ENCODE results near the gene NOX5. TPM values are rescaled to one million over a fixed set of nuclear protein-coding genes. Genes with fewer than 3 reads are reported as not detected.

NOX5 gene, protein sequence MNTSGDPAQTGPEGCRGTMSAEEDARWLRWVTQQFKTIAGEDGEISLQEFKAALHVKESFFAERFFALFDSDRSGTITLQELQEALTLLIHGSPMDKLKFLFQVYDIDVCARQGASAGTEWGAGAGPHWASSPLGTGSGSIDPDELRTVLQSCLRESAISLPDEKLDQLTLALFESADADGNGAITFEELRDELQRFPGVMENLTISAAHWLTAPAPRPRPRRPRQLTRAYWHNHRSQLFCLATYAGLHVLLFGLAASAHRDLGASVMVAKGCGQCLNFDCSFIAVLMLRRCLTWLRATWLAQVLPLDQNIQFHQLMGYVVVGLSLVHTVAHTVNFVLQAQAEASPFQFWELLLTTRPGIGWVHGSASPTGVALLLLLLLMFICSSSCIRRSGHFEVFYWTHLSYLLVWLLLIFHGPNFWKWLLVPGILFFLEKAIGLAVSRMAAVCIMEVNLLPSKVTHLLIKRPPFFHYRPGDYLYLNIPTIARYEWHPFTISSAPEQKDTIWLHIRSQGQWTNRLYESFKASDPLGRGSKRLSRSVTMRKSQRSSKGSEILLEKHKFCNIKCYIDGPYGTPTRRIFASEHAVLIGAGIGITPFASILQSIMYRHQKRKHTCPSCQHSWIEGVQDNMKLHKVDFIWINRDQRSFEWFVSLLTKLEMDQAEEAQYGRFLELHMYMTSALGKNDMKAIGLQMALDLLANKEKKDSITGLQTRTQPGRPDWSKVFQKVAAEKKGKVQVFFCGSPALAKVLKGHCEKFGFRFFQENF
- total RNA-seq (2016; rRNA removed; fragmentation: Illumina TruSeq; extraction: Trizol) (not detected in 2 replicates), polyA plus RNA-seq (2011; rRNA removed) (not detected in 2 replicates), polyA minus RNA-seq (2011; rRNA and poly(A)+ RNA removed; ENCODE audit: low replicate concordance) (2.3 TPM in 1 of 2 replicates, not detected in the other), Bru-seq, nascent RNA (not detected), BruChase-seq, experiment 1, labeled RNA remaining after a 6-hour chase (not detected), BruChase-seq, experiment 2, labeled RNA remaining after a 2-hour chase (percentile 0 among the genes with signal in this experiment)
- not detected in 2 replicates for total RNA-seq (2016; cell fraction: cytosol; rRNA removed; fragmentation: Illumina TruSeq; extraction: Trizol; ENCODE audit: low read depth)
- total RNA-seq (2016; cell fraction: insoluble cytoplasmic fraction; rRNA removed; fragmentation: Illumina TruSeq; extraction: Trizol): not detected in 2 replicates
- not detected in 2 replicates for total RNA-seq (2016; cell fraction: membrane; rRNA removed; fragmentation: Illumina TruSeq; extraction: Trizol)
- not detected in 2 replicates for total RNA-seq (2016; cell fraction: nucleus; rRNA removed; fragmentation: Illumina TruSeq; extraction: Trizol)
- not detected in 2 replicates for polyA plus RNA-seq (2011; cell fraction: cytosol; rRNA removed)
- not detected in 2 replicates for polyA plus RNA-seq (2011; cell fraction: nucleus; rRNA removed)
- polyA plus RNA-seq (2012): not detected in 2 replicates
- polyA plus RNA-seq (2016; cell fraction: cytosol; fragmentation: Illumina TruSeq; extraction: Trizol; ENCODE audit: low read depth): not detected in 2 replicates
- polyA plus RNA-seq (2016; cell fraction: insoluble cytoplasmic fraction; fragmentation: Illumina TruSeq; extraction: Trizol; ENCODE audit: low read depth): not detected in 2 replicates
- polyA plus RNA-seq (2016; cell fraction: membrane; fragmentation: Illumina TruSeq; extraction: Trizol; ENCODE audit: low read depth): not detected in 2 replicates
- not detected in 2 replicates for polyA plus RNA-seq (2016; cell fraction: nucleus; fragmentation: Illumina TruSeq; extraction: Trizol; ENCODE audit: insufficient read depth, low read depth)
- not detected in 2 replicates for polyA minus RNA-seq (2011; cell fraction: cytosol; rRNA and poly(A)+ RNA removed)
- not detected in 2 replicates for polyA minus RNA-seq (2011; cell fraction: nucleus; rRNA and poly(A)+ RNA removed)
- long read RNA-seq, experiment 1: 0 reads
- long read RNA-seq, experiment 2: 0 reads

DNA sequence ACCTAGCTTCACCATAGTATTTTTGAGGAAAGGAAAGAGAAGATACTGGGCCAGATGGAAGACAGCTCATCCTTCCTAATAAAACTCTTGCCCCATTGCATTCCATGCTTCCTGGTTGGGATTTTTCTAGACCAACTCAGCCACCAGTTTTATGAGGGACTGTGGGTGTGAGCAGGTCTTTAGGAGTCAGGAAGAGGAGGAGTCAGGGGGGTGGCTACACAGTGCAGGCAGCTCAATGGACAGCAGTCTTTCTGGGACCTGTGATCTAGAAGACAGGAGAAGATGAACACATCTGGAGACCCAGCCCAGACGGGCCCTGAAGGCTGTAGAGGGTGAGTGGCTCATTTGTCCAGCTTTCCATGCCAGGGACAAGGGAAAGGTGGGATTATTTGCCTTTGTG, at the start of gene NOX5:
NOX5 (plus strand) TSS at position 242 of the 400 bp plus-strand sequence; CDS start at position 283, 41 bp downstream.
- in situ Hi-C loops (cut with HindIII; ENCODE audit: extremely low pct_ligation_motif_present, low pct_unique_long_range_greater_than_20kb) (no loop called here), intact Hi-C loops (cut with micrococcal nuclease; ENCODE audit: unreplicated experiment) (no loop called here)
- FAIRE-seq (no peak), DNase-seq (ENCODE audit: low spot score) (no peak), ATAC-seq (no peak)
- WGBS (ENCODE audit: low lambda C conversion rate): 0% methylated on average over 1 of the region's 1 CpG
- Histone ChIP-seq H3K4me2 (ENCODE audit: low read depth, low read length) (no peak within 1 kb of the TSS), H3K4me1 (ENCODE audit: insufficient read depth, low read length) (peaks cover 41% of the 10 kb centered on the region), H3K27me3 (ENCODE audit: control insufficient read depth in 1 of 2, insufficient read depth in 2 of 2, low read length in 2 of 2) (peaks cover 0 to 3% of the 10 kb centered on the region in 2 experiments; a peak in 1 of 5 replicates), H3K27ac (ENCODE audit: extremely low read length, insufficient read depth, low read length) (no peak within 1 kb of the TSS), H4K20me1 (ENCODE audit: insufficient read depth, low read length) (no peaks in the 10 kb centered on the region), H3K4me3 (replicated peaks in 1 of 3; ENCODE audit: insufficient read depth in 1 of 3, low read depth in 2 of 3, low read length in 3 of 3) (no peak within 1 kb of the TSS), H3K36me3 (replicated peaks in 1 of 2; ENCODE audit: control insufficient read depth in 1 of 2, insufficient read depth in 2 of 2, low read length in 2 of 2) (no peaks in the 10 kb centered on the region), H3K9ac (ENCODE audit: insufficient read depth, low read depth, low read length) (no peak within 1 kb of the TSS), H3K79me2 (ENCODE audit: insufficient read depth, low read length) (no peaks in the 10 kb centered on the region), H2AFZ (ENCODE audit: low read length) (no peak within 1 kb of the TSS), H3K9me3 (ENCODE audit: low read length) (no peaks in the 10 kb centered on the region)
- POLR2A ChIA-PET: no interaction called here
- BruUV-seq (replicated peaks): no TSS peak
- TF ChIP-seq ZNF788 (CRISPR knock-in tag; IDR thresholded peaks at IDR 0.05; ENCODE audit: borderline replicate concordance) (no peak), KDM5A (IDR thresholded peaks at IDR 0.05; ENCODE audit: borderline replicate concordance, low read length) (no peak), ZNF670 (CRISPR knock-in tag; IDR thresholded peaks at IDR 0.05; ENCODE audit: borderline replicate concordance) (no peak), ZNF333 (CRISPR knock-in tag; IDR thresholded peaks at IDR 0.05; ENCODE audit: borderline replicate concordance) (no peak), NR2C2 (CRISPR knock-in tag; IDR thresholded peaks at IDR 0.05; ENCODE audit: borderline replicate concordance) (no peak), FOSL1 (CRISPR knock-in tag; IDR thresholded peaks at IDR 0.05; ENCODE audit: borderline replicate concordance) (no peak), NFRKB (IDR thresholded peaks at IDR 0.05) (no peak), ZNF879 (CRISPR knock-in tag; IDR thresholded peaks at IDR 0.05) (no peak), MAZ (IDR thresholded peaks at IDR 0.05; ENCODE audit: borderline replicate concordance, low read depth, low read length) (no peak), MAZ (CRISPR knock-in tag; IDR thresholded peaks at IDR 0.05; ENCODE audit: low read depth) (no peak), ZNF569 (CRISPR knock-in tag; IDR thresholded peaks at IDR 0.05; ENCODE audit: borderline replicate concordance) (no peak), ZNF530 (CRISPR knock-in tag; IDR thresholded peaks at IDR 0.05; ENCODE audit: low read depth) (no peak)
- TF ChIP-seq, protein P1, sequence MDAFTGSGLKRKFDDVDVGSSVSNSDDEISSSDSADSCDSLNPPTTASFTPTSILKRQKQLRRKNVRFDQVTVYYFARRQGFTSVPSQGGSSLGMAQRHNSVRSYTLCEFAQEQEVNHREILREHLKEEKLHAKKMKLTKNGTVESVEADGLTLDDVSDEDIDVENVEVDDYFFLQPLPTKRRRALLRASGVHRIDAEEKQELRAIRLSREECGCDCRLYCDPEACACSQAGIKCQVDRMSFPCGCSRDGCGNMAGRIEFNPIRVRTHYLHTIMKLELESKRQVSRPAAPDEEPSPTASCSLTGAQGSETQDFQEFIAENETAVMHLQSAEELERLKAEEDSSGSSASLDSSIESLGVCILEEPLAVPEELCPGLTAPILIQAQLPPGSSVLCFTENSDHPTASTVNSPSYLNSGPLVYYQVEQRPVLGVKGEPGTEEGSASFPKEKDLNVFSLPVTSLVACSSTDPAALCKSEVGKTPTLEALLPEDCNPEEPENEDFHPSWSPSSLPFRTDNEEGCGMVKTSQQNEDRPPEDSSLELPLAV (CRISPR knock-in tag; conservative IDR thresholded peaks at IDR 0.05; ENCODE audit: low read depth): no peak
- TF ChIP-seq, protein P2, sequence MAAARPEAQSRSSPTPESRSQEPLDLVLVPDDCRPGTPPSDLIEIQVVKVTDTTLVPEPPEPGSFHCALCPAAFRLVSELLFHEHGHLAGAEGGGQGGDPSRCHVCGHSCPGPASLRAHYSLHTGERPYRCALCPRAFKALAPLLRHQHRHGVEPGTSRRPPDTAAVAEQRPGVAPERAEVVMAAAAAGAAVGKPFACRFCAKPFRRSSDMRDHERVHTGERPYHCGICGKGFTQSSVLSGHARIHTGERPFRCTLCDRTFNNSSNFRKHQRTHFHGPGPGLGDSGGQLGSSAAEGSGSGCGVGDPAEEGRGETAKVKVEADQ (CRISPR knock-in tag; IDR thresholded peaks at IDR 0.05; ENCODE audit: borderline replicate concordance): no peak
- CTCF ChIA-PET (ENCODE audit: low intra/inter-chr PET ratio, low total read pairs): no interaction called here
